Hindlimb muscle (tissue), 1 donor: ENCODE data around the gene DOK5. TPM values are rescaled to one million over a fixed set of nuclear protein-coding genes. Genes with fewer than 3 reads are reported as not detected.

ENCODE experiments used
- DNase-seq: peaks from one replicate; pipeline ENCODE4 v3.0.0-alpha.2; 2013
- polyA plus RNA-seq: library from polyadenylated mRNA; unstranded; fragments of 120-200 nt; gene quantifications from one replicate; pipeline ENCODE4 v1.2.1, GENCODE V29; 2013; ENCODE audit not compliant: insufficient read length

Gene DOK5
- polyA plus RNA-seq, 1 donor: 27.1 TPM

DNA sequence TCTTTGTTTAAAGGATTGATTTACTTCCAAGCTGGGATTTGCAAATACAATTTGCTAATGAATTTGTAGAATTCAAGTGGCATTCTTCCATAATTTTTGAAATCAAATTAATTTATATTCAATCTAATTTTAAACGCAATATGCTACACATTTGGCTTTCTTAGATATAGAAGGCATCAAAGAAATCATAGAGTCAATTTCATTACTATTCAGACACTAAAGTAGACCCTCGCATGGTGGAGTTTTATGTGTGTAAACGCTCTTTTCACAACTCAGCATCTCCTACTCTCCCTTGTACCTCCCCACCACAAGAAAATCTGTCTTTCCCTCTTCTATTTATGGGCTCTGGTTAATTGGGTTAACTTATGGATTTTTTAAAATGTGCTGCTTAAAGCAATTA lies 144.3 kb downstream of the DOK5 start:
- no peak for DNase-seq

DNA sequence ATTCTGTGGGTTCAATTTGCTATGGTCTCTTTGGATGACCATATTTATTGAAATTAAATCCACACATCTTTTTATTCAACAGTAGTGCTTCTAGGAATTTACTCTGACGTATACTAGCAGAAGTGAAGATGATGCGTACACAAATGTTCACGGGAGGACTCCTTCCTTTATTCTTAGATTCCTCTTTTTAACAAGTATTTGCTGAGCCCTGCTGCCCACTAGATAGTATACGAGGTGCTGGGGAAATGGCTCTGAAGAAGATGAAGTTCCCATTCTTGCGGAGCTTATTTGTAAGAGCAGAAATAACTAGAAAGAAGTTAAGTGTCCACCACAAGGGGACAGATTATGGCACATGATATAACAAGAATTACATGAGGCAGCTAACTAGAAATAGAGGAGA lies 145.2 kb downstream of the DOK5 start:
- no peak for DNase-seq

DNA sequence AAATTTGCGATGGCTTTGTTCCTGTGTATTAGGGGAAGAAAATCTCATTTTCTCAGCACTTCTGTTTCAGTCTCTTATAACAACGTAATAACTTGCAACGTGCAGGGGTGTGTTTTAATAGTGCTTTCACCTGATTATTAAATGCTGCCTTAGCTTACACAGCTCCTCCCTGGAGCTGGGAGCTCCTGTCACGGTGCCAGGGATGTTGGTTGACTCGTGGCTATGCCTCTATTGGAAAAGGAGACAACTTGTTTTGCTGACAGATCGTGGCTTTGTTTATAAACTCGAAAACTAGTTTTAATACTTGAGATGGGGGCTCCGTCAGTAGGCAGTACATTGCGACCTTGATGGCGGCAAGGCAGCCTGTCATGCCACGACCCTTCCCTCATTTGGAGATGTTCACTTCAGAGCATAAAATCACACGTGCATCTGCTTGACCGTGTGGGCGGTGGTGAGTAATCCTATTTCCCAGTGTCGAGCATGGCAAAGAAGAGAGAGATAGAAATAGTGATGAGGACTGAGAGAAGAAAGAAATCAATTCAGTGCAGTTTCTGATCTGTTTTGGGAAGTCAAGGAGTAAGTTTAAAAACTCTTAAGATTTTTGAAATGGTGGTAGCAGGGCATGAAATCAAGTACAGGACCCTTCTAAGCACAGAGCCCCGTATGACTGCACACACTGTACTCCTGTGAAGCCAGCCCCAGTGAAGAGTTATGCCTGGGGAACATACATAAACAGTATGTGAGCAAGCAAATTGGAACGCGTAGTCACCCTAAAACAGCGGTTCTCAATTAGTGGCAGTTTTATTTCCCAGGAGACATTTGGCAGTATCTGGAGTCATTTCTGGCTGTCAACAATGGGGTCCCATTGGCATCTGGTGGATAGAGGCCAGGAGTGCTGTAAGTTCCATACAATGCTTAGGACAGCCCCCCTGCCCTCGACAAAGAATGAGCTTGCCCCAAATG lies 147.2 kb downstream of the DOK5 start:
- no peak for DNase-seq

DNA sequence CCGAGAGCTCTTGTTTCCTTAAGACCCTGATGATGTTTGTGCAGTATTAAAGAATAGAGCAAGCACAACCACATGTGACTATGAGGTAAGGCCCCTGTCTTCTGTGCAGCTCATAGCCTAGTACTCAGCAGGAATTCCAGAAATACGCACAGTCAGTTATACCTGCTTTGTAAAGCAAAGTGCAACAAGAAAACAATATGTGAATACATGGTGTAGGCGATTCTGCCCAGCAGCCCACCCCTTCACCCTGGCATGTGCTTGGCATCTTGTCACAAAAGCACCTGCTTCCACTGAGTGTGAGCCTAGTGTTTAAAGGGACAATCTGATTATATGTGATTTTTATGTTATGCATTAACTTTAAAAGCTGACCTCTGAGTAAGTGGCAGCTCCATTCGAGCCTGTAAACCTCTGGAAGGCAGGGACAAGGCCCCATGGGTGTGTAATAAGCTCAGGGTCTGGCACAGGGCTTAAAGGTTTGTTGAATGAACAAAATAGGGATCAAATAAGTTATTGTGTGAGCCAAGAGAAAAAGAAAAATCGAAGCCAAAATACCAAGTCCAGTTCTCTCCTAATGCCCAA lies 148.7 kb downstream of the DOK5 start:
- no peak for DNase-seq

DNA sequence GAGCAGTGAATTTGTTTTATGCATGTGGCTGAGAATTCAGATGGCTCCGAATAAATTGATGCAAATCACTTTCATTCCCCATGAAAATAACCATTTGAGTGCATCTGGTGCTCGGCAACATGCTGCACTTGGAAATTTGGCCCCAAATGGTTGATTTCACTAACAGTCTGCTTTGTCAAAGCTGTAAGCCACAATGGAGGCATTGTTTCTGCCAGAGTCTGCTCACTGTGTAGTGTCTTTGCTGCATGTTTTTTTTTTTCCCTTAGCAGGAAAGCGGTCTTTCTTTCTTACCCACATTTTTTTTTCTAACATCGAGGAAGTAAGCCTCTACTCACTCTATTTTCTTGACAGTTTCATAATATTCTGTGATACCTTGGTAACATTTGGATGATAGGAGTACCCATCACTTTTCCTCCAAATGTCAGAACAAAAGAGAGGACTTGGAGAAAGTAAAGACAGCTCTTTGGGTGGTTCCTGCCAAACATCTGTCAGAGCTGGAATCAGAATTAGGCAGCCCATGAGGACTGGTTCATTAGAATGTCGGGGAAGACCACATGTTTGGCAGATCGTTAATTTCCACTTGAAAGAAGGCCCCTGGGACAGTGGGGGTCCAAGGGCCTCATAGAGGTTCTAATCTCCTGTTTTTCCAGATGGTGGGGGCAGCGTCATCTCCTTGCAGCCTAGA lies 149.5 kb downstream of the DOK5 start:
- DNase-seq: peak; percentile 69

DNA sequence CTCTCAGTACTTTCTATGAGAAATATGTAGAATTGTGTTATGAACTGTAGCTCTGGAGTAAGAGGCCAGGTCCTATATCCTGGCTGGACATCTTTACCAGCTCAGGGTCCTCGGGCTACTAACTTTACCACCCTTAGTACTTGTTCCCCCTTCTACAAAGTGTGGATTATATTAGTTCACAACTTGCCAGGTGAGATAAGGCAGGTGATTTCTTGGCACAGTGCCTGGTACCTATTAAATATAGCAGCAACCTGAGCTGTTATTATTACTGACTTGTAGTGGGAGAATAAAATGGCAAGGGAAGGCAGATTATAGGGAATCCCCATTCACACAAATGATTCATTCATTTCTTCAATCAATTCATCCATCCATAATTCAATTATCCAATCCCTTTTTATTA lies 150.1 kb downstream of the DOK5 start:
- no peak for DNase-seq

DNA sequence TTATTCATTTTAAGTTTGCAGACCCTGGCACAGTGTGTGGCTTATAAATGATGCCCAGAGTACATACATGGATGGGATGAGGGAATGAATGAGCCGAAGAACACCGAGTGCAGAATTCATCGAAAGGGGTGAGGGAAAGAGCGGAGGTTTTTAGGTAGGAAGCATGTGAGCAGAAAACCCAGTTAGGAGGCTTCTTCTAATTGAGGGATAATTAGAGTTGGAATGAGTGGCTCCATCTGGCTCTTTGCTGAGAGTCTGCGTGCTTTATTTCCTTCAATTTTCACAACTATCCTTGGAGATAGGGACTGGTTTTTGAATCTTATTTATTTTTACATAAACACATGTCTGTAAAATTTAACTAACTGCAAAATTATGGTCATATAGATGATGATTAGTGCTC lies 150.7 kb downstream of the DOK5 start:
- DNase-seq: no peak

DNA sequence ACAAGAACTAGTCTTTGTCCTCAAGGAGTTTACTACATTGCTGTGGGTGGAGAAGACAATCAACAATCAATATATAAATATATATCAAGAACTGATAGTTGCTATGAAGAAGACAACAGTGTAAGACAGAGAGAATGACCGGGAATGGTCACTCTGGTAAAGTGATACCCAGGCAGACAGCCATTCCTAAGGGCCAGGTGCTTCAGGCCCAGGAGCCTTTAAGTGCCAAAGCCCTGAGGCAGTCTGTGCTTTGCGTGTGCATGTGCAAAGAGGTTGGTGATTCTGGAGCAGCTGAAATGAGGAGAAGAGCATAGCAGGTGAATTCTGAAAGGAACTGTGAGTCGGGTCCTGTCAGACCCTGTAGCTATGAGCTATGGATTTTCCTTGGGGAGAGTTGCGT lies 154.2 kb downstream of the DOK5 start:
- no peak for DNase-seq

DNA sequence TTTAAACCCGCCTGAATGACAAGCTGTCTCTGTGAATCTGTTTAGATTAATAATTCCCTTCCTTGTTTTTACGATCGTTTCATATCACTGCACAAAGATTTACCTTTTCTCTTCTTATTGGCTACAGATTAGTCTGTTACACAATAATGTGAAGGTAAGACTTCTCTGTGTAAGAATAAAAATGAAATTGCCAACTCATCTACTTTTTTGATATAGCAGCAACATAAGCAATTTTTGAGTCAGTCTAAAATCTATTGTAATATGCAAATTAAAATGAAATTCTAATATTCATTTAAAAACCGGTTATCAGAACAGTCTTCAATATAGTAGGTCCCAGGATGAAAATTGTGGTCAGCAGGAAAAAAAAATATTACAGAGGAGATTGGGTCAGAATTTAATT lies 155.2 kb downstream of the DOK5 start:
- DNase-seq: no peak

DNA sequence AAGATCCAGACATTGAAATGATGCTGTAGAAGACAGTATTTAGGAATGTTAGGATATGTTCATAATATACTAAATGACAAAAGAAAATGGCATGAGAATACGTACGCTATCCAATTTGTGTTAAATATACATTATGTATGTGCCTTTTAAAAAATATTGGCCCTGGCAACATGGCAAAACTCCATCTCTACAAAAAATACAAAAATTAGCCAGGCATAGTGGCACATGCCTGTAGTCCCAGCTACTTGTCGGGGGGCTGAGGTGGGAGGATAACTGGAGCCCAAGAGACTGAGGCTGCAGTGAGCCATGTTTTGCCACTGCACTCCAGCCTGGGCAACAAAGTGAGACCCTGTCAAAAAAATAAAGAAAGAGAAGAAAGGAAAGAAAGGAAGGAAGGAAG lies 155.7 kb downstream of the DOK5 start:
- no peak for DNase-seq

DNA sequence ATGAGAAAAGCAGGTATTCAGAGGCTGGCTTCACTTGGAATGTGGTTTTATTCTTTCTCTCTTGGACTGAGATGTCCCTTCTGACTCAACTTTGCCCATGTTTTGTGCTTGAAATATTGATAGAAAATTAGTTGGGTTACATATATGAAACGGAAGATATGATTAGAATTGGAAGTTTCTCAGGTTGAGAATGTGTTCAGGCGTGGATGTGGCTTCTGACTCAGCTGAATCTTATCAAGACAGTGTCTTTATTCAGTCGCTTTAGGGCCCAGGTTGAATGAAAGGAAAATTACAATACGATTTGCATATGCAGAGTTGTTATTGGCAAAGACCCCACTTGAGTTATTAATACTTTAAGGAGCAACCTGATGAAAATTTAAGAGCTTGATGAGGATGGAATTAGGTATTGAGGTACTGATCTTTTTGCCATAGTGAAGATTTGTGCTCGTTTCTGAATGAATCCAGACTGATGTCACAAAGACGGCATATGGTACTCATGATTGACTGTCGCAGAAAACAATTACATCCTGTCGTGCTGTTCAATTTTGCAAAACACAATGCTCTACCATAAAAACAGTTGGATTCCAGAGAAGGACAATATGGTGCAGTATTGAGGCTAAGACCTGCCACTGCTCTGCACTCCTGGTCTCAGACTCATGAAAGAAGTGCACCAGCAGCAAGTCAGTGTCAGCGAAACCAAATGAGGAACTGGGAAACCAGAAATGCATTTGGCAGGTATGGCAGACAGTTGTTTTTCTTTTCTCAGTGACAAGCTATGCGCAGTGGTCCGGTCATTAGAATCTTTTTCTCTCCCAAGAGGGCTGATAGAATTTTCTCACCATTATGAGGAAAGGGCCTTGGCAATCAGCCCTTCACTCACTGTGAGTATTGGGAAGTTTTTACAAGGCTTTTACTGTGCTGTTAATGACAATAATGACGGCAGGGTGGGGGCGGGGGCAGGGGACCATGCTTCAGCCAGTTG lies 158.3 kb downstream of the DOK5 start:
- no peak for DNase-seq

DNA sequence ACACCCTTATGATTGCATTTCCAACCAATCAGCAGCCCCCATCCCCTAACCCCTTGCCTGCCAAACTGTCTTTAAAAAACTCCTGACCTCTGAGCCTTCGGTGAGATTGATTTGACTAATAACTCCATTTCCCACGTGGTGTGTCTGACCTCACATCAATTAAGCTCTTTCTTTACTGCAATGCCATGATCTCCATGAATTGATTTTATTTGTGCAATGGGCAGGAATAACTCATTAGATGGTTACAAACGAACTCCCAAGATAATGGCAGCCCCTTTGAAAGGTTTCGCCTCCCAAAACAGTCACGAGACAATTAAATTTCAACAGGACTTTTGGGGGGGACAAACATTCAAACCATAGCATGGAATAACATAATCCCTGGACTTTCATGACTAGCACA lies 161.2 kb downstream of the DOK5 start:
- DNase-seq: no peak

DNA sequence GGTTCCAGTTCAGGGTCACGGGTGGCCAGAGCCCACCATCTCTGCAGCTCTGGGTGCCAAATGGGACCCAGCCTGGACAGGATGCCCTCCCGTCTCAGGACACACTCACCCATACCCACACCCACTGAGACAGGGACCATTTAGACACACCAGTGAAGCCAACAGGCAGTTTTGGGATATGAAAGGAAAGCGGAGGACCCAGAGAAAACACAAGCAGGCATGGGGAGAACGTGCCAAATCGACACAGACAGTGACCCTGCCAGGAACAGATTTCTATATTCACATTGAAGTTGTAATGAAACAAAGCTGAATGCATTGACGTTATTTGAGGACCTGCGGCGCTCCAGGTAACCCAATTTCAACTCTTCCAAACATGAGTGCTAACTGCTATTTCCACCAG lies 164.5 kb downstream of the DOK5 start:
- DNase-seq: no peak

DNA sequence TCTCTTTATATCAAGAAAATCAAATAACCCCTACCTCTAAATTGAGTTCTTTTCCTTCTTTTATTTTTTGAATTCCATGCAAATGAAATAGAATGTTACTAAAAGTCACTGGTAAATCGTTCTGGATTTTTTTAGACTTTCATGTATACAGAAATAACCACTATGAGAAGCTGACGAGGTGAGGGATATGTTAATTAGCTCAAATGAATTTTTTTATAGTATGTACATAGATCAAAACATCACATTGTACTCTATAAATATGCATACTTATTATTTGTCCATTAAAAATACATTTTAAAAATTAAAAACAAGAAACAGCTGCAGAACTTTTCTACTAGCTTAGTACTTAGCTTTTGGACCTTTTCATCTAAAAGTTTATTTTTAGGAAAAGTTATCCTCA lies 165.4 kb downstream of the DOK5 start:
- no peak for DNase-seq

DNA sequence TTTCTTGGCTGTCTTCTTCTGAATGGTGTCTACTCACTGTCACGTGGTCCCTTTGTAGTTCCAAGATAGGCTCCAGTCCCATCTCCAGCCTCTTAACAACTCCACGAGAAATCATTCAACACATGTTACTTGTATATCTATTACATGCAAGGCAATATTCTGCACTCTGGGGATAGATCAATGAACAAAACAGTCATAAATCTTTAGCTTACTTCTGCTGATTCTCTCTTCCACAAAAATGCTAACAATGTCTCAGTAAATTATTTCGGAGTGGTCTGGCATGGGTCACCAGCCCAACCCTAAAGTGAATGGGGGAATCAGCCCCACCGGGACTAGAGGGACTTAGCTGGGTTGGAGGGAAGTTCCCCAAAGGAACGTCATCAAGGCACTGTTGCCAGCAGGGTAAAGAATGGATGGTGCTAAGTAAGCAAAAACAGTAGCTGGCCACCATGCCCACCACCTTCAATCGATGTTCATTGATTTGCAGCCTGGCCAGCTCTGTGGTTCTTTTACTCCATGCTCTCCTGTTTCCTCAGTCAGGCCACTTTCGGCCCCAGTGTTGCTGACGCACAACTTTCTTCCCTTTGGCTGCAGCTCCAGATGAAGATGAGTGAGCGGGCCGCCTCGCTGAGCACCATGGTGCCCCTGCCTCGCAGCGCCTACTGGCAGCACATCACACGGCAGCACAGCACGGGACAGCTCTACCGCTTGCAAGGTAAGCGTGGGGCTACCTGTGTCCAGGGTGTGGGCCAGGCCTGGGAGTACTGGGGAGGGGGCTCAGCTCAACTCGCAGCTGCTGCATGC lies 167.7 kb downstream of the DOK5 start:
- DNase-seq: no peak

DNA sequence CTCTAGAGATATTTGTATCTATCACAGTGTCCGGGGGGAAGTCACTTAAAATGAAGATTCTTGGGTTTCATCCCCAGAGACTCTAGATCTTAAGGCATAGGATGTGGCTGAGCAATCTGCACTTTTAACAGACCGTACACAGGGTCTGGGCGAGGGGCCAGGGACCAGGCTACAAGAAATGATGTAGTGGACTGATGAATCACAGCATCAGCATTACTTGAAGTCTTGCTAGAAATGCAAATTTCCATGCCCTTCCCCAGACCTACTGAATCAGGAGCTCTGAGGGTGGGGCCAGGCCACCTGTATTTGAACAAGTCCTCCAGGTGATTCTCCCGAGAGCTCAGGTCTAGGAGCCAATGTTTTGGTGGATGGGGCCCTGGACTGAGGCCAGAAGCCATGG lies 168.4 kb downstream of the DOK5 start:
- DNase-seq: peak; percentile 38

DNA sequence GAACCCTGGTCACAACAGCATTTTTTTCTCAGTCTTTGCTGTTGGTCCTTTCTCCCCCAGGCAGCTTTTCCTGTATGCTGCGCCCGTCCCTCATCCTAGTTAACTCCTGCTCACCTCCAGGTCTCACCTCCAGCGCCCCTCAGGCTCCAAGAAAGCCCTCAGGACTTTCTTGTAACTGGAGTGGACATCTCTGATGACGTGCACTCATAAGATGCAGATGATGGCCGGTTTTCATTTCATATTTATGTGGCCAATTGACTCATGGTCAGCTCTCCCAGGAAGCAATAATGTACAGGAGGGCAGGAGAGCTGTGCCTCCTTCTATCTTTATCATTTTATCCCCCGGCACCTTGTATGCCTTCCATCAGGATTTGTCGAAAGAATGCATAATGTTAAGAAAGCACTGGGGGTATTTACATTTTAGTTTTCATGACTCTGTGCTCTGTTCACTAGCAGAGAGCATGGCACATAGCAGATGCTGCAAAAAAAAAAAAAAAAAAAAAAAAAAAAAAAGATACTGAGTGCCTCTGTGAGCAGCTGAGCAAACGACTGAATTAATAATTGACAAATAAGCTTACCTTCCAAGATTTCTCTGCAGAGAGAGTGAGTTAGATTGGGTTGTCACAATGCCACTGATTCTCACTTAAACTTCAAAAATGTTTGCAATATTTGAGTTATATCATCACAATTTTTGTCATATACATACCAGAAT lies 170.2 kb downstream of the DOK5 start:
- DNase-seq: no peak

DNA sequence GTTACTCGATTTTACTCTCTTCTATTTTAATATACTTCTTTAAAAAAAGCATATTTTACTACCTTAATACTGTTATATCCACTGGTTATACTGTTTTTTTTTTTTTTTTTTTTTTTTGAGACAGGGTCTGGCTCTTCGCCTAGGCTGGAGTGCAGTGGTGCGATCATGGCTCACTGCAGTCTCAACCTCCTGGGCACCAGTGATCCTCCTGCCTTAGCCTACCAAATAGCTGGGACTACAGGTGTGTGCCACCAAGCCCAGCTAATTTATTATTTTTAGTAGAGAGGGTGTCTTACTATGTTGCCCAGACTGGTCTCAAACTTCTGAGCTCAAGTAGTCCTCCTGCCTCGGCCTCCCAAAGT lies 170.7 kb downstream of the DOK5 start:
- no peak for DNase-seq

DNA sequence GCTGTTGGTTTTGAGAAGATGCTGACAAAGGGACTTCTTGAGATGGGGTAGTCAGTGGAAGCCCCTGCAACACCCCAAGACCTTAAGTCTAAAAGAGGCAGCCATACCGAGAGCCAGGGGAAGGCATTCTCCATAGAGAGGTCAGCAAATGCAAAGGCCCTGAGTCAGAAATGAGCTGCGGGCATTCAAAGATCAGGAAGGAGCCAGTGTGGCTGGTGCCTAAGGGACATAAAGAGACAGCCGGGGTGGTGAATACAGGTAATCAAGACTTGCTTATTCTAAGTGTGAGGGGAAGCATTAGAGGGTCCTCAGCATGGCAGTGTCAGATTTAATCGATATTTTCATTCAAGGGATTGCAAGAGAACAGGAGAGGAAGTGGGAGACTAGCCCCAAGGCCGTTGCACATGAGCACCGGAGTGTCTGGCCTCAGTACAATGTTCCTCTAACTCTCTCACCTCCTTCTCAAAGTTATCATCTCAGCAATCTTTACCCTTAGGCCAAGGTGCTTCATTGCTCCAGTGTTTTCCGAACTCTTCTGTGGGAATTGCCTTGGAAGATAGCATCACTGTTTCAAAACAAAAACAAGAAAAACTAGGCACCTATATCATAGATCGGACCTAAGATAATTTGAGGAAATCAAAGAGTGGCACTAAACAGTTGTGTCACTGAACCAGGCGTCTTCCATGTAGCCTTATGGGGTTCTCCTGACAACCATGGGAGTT lies 173.2 kb downstream of the DOK5 start:
- no peak for DNase-seq

DNA sequence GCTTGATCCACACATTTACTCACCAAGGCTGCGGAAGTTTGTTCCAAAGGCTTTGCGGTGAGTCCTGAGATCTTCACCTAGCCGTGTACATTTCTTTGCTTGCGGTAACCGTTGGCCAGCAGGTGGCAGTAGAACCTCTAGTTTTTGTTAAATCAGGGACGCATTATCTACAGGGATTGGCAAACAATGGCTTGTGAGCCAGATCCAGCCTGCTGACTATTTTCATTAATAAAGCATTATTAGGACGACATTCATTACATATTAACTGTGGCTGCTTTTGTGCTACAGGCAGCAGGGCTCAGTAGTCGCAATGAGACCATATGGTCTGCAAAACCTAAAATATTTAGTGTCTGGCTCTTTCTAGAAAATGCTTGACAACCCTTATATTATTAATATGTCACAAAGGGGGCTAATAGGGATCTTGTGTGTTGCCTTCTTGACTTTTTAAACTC lies 174.1 kb downstream of the DOK5 start:
- peak; percentile 60 for DNase-seq
